Mesenchymal stem cell (in vitro differentiated cells and primary cell): ENCODE measurements around the gene ZBTB5.

Experiments used
- DNase-seq: peaks from one replicate; pipeline ENCODE4 v3.0.0-alpha.2; 2013
- H2AFZ ChIP-seq: one replicate; pipeline ENCODE4 v1.6.1; 2013; ENCODE audit warnings: low read depth, mild to moderate bottlenecking, control low read depth, inconsistent platforms, low read length, moderate library complexity
- H2AK5ac ChIP-seq: 2 replicates; pipeline ENCODE4 v1.6.1; 2013; ENCODE audit warnings: low read length, moderate library complexity, mild to moderate bottlenecking, inconsistent platforms; ENCODE audit not compliant: severe bottlenecking
- H2BK120ac ChIP-seq: one replicate; pipeline ENCODE4 v1.6.1; 2013; ENCODE audit warnings: low read depth, mild to moderate bottlenecking, inconsistent platforms, low read length, moderate library complexity
- H2BK12ac ChIP-seq, 2 experiments: one replicate each; pipeline ENCODE4 v1.6.1; 2013; ENCODE audit warnings: inconsistent platforms in 2 of 2, low read length in 2 of 2, mild to moderate bottlenecking in 2 of 2, moderate library complexity in 2 of 2, control low read depth in 1 of 2
- H2BK15ac ChIP-seq: one replicate; pipeline ENCODE4 v1.6.1; 2013; ENCODE audit warnings: mild to moderate bottlenecking, low read depth, inconsistent platforms; ENCODE audit not compliant: poor library complexity, severe bottlenecking
- H2BK5ac ChIP-seq: 2 replicates; pipeline ENCODE4 v1.6.1; 2013; ENCODE audit warnings: low read depth, mild to moderate bottlenecking, low read length, control low read depth, inconsistent platforms; ENCODE audit not compliant: poor library complexity, severe bottlenecking
- H3K14ac ChIP-seq, 2 experiments: one replicate each; pipeline ENCODE4 v1.6.1; 2013; ENCODE audit warnings: inconsistent platforms in 2 of 2, low read length in 2 of 2, control low read depth in 1 of 2, mild to moderate bottlenecking in 1 of 2, moderate library complexity in 1 of 2
- H3K18ac ChIP-seq, 2 experiments: one replicate each; pipeline ENCODE4 v1.6.1; 2013; ENCODE audit warnings: inconsistent platforms in 2 of 2, low read length in 2 of 2, control low read depth in 1 of 2, low read depth in 1 of 2, mild to moderate bottlenecking in 1 of 2
- H3K23ac ChIP-seq, 2 experiments: one replicate each; pipeline ENCODE4 v1.6.1; 2013; ENCODE audit warnings: inconsistent platforms in 2 of 2, low read length in 2 of 2, mild to moderate bottlenecking in 2 of 2, moderate library complexity in 2 of 2, control low read depth in 1 of 2
- H3K27ac ChIP-seq: 2 replicates; pipeline ENCODE4 v1.5.1; 2013; ENCODE audit warnings: mild to moderate bottlenecking, moderate library complexity, low read length, control low read depth, inconsistent platforms; ENCODE audit not compliant: poor library complexity, severe bottlenecking
- H3K27me3 ChIP-seq, 2 experiments: 2 replicates each; pipeline versions ENCODE4 v1.6.1 to v1.7.0; 2013; ENCODE audit warnings: low read length in 2 of 2, mild to moderate bottlenecking in 2 of 2, moderate library complexity in 2 of 2, control low read depth in 1 of 2, inconsistent platforms in 1 of 2; ENCODE audit not compliant: control insufficient read depth in 1 of 2, insufficient read depth in 1 of 2
- H3K36me3 ChIP-seq, 2 experiments: 2 replicates each; pipeline versions ENCODE4 v1.6.1 to v1.7.0; 2013; ENCODE audit warnings: low read length in 2 of 2, control low read depth in 1 of 2, inconsistent platforms in 1 of 2, low read depth in 1 of 2, mild to moderate bottlenecking in 1 of 2; ENCODE audit not compliant: insufficient read depth in 2 of 2, control insufficient read depth in 1 of 2
- H3K4ac ChIP-seq, 2 experiments: one replicate each; pipeline ENCODE4 v1.6.1; 2013; ENCODE audit warnings: inconsistent platforms in 2 of 2, low read length in 2 of 2, mild to moderate bottlenecking in 2 of 2, moderate library complexity in 2 of 2, control low read depth in 1 of 2, low read depth in 1 of 2
- H3K4me1 ChIP-seq: 2 replicates; pipeline ENCODE4 v1.6.1; 2013; ENCODE audit warnings: low read depth, low read length, control low read depth; ENCODE audit not compliant: control insufficient read depth, insufficient read depth
- H3K4me2 ChIP-seq: 2 replicates; pipeline ENCODE4 v1.6.1; 2013; ENCODE audit warnings: low read length, mild to moderate bottlenecking, inconsistent platforms; ENCODE audit not compliant: poor library complexity, severe bottlenecking
- H3K4me3 ChIP-seq, 2 experiments: 2 replicates each; pipeline versions ENCODE4 v1.5.1 to v1.7.0; 2013; ENCODE audit warnings: low read length in 2 of 2, mild to moderate bottlenecking in 2 of 2, control low read depth in 1 of 2, low read depth in 1 of 2; ENCODE audit not compliant: insufficient read depth in 1 of 2
- H3K79me1 ChIP-seq: replicated peaks from 2 replicates; pipeline ENCODE4 v1.6.1; 2013; ENCODE audit warnings: mild to moderate bottlenecking, control low read depth, low read length, inconsistent platforms; ENCODE audit not compliant: poor library complexity, severe bottlenecking
- H3K9ac ChIP-seq: 2 replicates; pipeline ENCODE4 v1.7.0; 2013; ENCODE audit warnings: mild to moderate bottlenecking, low read length, moderate library complexity
- H3K9me3 ChIP-seq: 2 replicates; pipeline ENCODE4 v1.7.0; 2013; ENCODE audit warnings: mild to moderate bottlenecking, low read length; ENCODE audit not compliant: control insufficient read depth
- H4K8ac ChIP-seq: one replicate; pipeline ENCODE4 v1.6.1; 2013; ENCODE audit warnings: inconsistent platforms, mild to moderate bottlenecking, low read length, moderate library complexity
- H4K91ac ChIP-seq: one replicate; pipeline ENCODE4 v1.6.1; 2013; ENCODE audit warnings: mild to moderate bottlenecking, low read length, inconsistent platforms
- WGBS: methylation state at CpG from one replicate; pipeline ENCODE4 v1.1.7; 2013; ENCODE audit warnings: mixed read lengths; 5-methylcytosine and 5-hydroxymethylcytosine counted together

ZBTB5 gene

GRCh38 chr9:37412431-37413151 lies 52.7 kb downstream of the ZBTB5 start:
- H3K36me3 ChIP-seq, result no peaks in the 10 kb centered on the region
- no peak overlapping the region for H2BK12ac ChIP-seq
- H3K18ac ChIP-seq, result no peak overlapping the region
- H3K14ac ChIP-seq, result no peak overlapping the region
- H3K27ac ChIP-seq, result peak overlapping the region; percentile 66
- no peak overlapping the region for H2AFZ ChIP-seq
- H2BK15ac ChIP-seq, result peak overlapping the region; percentile 26
- no peak overlapping the region for H4K8ac ChIP-seq
- 87% methylated on average over 17 of the region's 17 CpGs for WGBS
- no peak overlapping the region for H2BK5ac ChIP-seq
- H3K4ac ChIP-seq, result no peak overlapping the region
- no peak overlapping the region for H2BK120ac ChIP-seq
- H2AK5ac ChIP-seq, result no peak overlapping the region
- H3K4me2 ChIP-seq, result no peak overlapping the region
- H3K9ac ChIP-seq, result no peak overlapping the region
- H3K4me3 ChIP-seq, result no peak overlapping the region
- H3K79me1 ChIP-seq, result no peaks in the 10 kb centered on the region
- no peak overlapping the region for H4K91ac ChIP-seq
- no peak for DNase-seq
- no peaks in the 10 kb centered on the region for H3K9me3 ChIP-seq
- peaks cover 30% of the 10 kb centered on the region for H3K4me1 ChIP-seq
- no peaks in the 10 kb centered on the region for H3K27me3 ChIP-seq
- H3K23ac ChIP-seq, result no peak overlapping the region

- Histone ChIP-seq H4K91ac (no peak overlapping the region), H3K4me2 (no peak overlapping the region), H3K27me3 (peaks cover 0 to 7% of the 10 kb centered on the region in 2 experiments), H3K14ac (no peak overlapping the region), H2BK12ac (no peak overlapping the region), H4K8ac (no peak overlapping the region), H3K79me1 (no peaks in the 10 kb centered on the region), H2BK5ac (no peak overlapping the region), H3K23ac (no peak overlapping the region), H2BK15ac (no peak overlapping the region), H2AK5ac (no peak overlapping the region), H3K4me3 (no peak overlapping the region), H3K4me1 (peaks cover 30% of the 10 kb centered on the region), H3K9me3 (no peaks in the 10 kb centered on the region), H3K36me3 (no peaks in the 10 kb centered on the region), H2AFZ (no peak overlapping the region), H2BK120ac (no peak overlapping the region), H3K4ac (no peak overlapping the region), H3K18ac (no peak overlapping the region), H3K9ac (no peak overlapping the region), H3K27ac (no peak overlapping the region)
- no peak for DNase-seq
- 86% methylated on average over 9 of the region's 13 CpGs for WGBS
Measured at GRCh38 chr9:37410969-37411785, 54.1 kb downstream of the ZBTB5 start.

- H3K14ac ChIP-seq, result no peak overlapping the region
- H4K91ac ChIP-seq, result no peak overlapping the region
- no peaks in the 10 kb centered on the region for H3K79me1 ChIP-seq
- no peak overlapping the region for H2AK5ac ChIP-seq
- H2BK5ac ChIP-seq, result no peak overlapping the region
- no peak overlapping the region for H2BK15ac ChIP-seq
- no peak overlapping the region for H3K27ac ChIP-seq
- H3K36me3 ChIP-seq, result no peaks in the 10 kb centered on the region
- no peak overlapping the region for H3K18ac ChIP-seq
- DNase-seq, result no peak
- no peak overlapping the region for H3K9ac ChIP-seq
- peaks cover 27% of the 10 kb centered on the region for H3K4me1 ChIP-seq
- H3K4ac ChIP-seq, result no peak overlapping the region
- H2AFZ ChIP-seq, result no peak overlapping the region
- H3K4me3 ChIP-seq, result no peak overlapping the region
- no peak overlapping the region for H2BK120ac ChIP-seq
- H3K23ac ChIP-seq, result no peak overlapping the region
- no peaks in the 10 kb centered on the region for H3K9me3 ChIP-seq
- H3K27me3 ChIP-seq, result peaks cover 0 to 7% of the 10 kb centered on the region in 2 experiments
- no peak overlapping the region for H2BK12ac ChIP-seq
- 90% methylated on average over 6 of the region's 9 CpGs for WGBS
- H3K4me2 ChIP-seq, result no peak overlapping the region
- H4K8ac ChIP-seq, result no peak overlapping the region
Measured at GRCh38 chr9:37410354-37410861, 54.8 kb downstream of the ZBTB5 start.
